Naive thymus-derived CD8-positive, alpha-beta T cell (primary cell): ENCODE measurements around the gene MRPL32. TPM values are rescaled to one million over a fixed set of nuclear protein-coding genes. Genes with fewer than 3 reads are reported as not detected.
A peak's percentile ranks its signal among the peaks of the same experiment; 100 is the strongest.

Experiments used
- ATAC-seq, 2 donors: fragments of 150-1000 bp; cut with Tn5 transposase in 1 of 2; sonication (Bioruptor Pico), chemical (Tn5 transposase) in 1 of 2; 1 replicate in 1 of 2; 2 replicates in 1 of 2; pipeline ENCODE4 v1.10.0; 2021; ENCODE audit warnings: mild to moderate bottlenecking in 2 of 2, moderate library complexity in 2 of 2
- POLR2A ChIA-PET: fragments of 350-600 bp; sonication (Branson Sonifier 250); formaldehyde crosslinking; loops from one replicate; lab custom pipeline; 2021; ENCODE audit warnings: antibody characterized with exemption; lab: Charles Lee
- DNase-seq, 10 donors: peaks; one replicate each; pipeline versions ENCODE4 v3.0.0 to v3.0.0-alpha.2; 2020 to 2022
- H3K27ac Mint-ChIP-seq, 10 donors: one replicate each; pipeline ENCODE4 v1.8.0; 2020 to 2022; ENCODE audit warnings: mild to moderate bottlenecking in 10 of 10, mixed read lengths in 10 of 10, moderate library complexity in 4 of 10, inconsistent platforms in 1 of 10
- H3K27me3 Mint-ChIP-seq, 5 donors: one replicate each; pipeline ENCODE4 v1.8.0; 2021 to 2022; ENCODE audit warnings: mixed read lengths in 5 of 5
- H3K36me3 Mint-ChIP-seq, 3 donors: one replicate each; pipeline ENCODE4 v1.8.0; 2020 to 2022; ENCODE audit warnings: mixed read lengths in 3 of 3, mild to moderate bottlenecking in 2 of 3, inconsistent platforms in 1 of 3
- H3K4me1 Mint-ChIP-seq, 4 donors: one replicate each; pipeline ENCODE4 v1.8.0; 2021 to 2022; ENCODE audit warnings: mixed read lengths in 4 of 4
- H3K4me3 Mint-ChIP-seq, 10 donors: one replicate each; pipeline ENCODE4 v1.8.0; 2020 to 2022; ENCODE audit warnings: mild to moderate bottlenecking in 10 of 10, mixed read lengths in 10 of 10, moderate library complexity in 6 of 10, inconsistent platforms in 1 of 10
- H3K9me3 Mint-ChIP-seq, 9 donors: one replicate each; pipeline ENCODE4 v1.8.0; 2020 to 2022; ENCODE audit warnings: mixed read lengths in 9 of 9, mild to moderate bottlenecking in 3 of 9, inconsistent platforms in 1 of 9, moderate library complexity in 1 of 9
- polyA plus RNA-seq, 3 donors: library from polyadenylated mRNA; unstranded; fragments of 300-500 nt; fragmentation: Illumina TruSeq; gene quantifications; one replicate each; pipeline ENCODE4 v1.2.3, GENCODE V29; 2021
- total RNA-seq, 8 experiments: library from RNA in 2 of 8; stranded (reverse) in 2 of 8; gene quantifications; one replicate each; pipeline ENCODE4 v1.2.3 and lab custom pipeline; 2021 to 2026

MRPL32 gene
- total and polyA plus RNA-seq, 5 experiments from 2014 or later: 27.6 to 59.2 (median 43.5) TPM

DNA sequence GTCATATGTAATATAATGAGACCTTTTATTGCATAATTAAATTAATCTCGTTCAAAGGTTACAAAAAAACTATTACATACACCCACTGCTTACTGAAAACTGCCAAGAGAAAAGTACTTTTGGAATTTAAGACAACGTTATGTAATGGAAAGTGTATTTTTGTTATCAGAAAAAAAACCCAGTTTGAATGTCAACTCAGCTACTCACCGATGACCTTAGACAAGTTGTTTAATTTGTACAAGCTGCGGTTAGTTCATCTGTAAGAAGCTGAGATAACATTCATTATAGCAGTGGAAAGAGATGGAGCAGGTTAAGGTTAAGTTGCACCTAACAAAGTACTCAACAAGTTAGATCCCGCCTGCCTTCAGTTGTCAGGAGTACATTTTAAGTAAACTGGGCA lies 1.3 kb upstream of the MRPL32 start:
- H3K27me3 Mint-ChIP-seq: no peaks in the 10 kb centered on the region
- peaks cover 24 to 83% (median 60%) of the 10 kb centered on the region in 4 donors for H3K4me1 Mint-ChIP-seq
- H3K4me3 Mint-ChIP-seq: peak overlapping the region; percentile 89 to 100 (median 99)
- POLR2A ChIA-PET: interaction anchor here (0.6 to 4.0 kb wide), 2 partner anchors 17 to 694 kb away, joined by 3 to 30 read pairs; partner anchors contain the start of gene C7orf25
- H3K9me3 Mint-ChIP-seq: no peaks in the 10 kb centered on the region
- DNase-seq: no peak
- peak overlapping the region; percentile 84 to 99 (median 98) for H3K27ac Mint-ChIP-seq
- H3K36me3 Mint-ChIP-seq: peaks cover 0 to 31% (median 0%) of the 10 kb centered on the region in 3 donors
- ATAC-seq: no peak

DNA sequence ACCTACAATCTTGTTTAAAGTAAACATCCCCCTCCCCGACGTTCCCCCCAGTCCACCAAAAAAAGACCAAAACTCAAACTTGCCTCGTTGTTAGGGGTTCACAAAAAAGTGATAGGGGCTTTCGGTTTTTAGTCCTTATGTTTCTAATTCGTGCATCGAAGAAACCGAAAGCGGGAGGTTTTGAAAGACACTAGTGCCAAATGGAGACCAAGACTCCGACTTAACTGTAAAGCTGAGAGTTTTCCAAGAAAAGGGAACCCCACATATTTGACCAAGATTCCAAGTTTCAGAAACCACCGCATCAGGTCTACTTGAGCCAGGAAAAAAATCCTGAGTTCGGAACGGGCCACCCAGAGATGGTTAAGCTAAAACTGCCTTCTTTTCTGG lies 736 bp upstream of the MRPL32 start:
- Mint-ChIP-seq H3K27ac (peak overlapping the region; percentile 96 to 99 (median 98)), H3K27me3 (no peaks in the 10 kb centered on the region), H3K4me3 (peak overlapping the region; percentile 89 to 100 (median 99)), H3K9me3 (no peaks in the 10 kb centered on the region), H3K4me1 (peaks cover 24 to 82% (median 63%) of the 10 kb centered on the region in 4 donors), H3K36me3 (peaks cover 0 to 31% (median 0%) of the 10 kb centered on the region in 3 donors)
- ATAC-seq: no peak
- DNase-seq: peak in 1 of 10 donors; percentile 36
- POLR2A ChIA-PET: interaction anchor here (0.6 to 4.0 kb wide), 13 partner anchors 12 to 1917 kb away, joined by 3 to 30 read pairs (median 6); partner anchors contain the start of genes C7orf25, COA1, MRPS24 and STK17A

DNA sequence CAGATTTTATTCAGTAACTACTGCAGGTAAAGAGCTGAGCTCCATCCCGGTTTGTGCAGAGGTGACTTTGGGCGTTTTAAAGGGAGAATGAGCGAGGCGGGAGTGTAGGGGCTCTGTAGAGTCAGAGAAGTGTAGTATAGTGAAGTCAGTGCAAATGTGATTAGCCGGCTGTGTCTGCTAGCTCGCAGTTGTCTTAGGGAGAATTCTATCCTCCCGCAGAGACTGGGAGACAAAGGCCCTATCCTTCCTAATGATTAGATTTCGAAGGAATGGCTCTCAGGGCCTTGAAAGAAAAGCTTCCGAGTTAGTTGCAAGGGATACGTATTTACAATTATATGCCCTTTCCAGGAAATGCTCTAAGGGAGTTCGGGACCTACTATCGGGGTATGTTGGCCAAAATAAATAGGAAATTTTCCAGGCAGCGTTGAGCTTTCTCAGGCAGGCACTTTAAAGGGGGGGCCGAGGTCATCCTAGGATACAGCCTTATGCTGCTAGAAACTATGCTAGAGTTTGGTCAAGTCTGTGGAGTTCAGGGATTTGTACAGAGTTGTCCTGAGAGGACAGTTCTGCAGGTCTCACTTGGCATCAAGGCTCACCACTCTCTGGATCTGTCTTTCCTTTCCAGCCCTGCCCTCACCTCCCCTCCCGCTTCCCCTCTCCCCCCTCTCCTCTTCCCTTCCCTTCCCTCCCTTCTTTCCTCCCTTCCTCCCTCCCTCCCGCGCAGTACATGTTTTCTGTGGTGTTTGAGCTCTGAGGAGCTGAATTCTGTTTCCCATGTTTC lies 825 bp downstream of the MRPL32 start:
- no peaks in the 10 kb centered on the region for H3K9me3 Mint-ChIP-seq
- peaks cover 0 to 33% (median 0%) of the 10 kb centered on the region in 3 donors for H3K36me3 Mint-ChIP-seq
- H3K4me1 Mint-ChIP-seq: peaks cover 24 to 72% (median 56%) of the 10 kb centered on the region in 4 donors
- DNase-seq (peak in 1 of 10 donors; percentile 4), ATAC-seq (no peak)
- peak overlapping the region; percentile 96 to 99 (median 98) for H3K27ac Mint-ChIP-seq
- POLR2A ChIA-PET: interaction anchor here (0.6 to 4.0 kb wide), 10 partner anchors 8 to 993 kb away, joined by 3 to 30 read pairs (median 8); partner anchors contain the start of genes C7orf25, MRPS24, STK17A and UBE2D4
- H3K27me3 Mint-ChIP-seq: no peaks in the 10 kb centered on the region
- peak overlapping the region; percentile 89 to 100 (median 99) for H3K4me3 Mint-ChIP-seq

DNA sequence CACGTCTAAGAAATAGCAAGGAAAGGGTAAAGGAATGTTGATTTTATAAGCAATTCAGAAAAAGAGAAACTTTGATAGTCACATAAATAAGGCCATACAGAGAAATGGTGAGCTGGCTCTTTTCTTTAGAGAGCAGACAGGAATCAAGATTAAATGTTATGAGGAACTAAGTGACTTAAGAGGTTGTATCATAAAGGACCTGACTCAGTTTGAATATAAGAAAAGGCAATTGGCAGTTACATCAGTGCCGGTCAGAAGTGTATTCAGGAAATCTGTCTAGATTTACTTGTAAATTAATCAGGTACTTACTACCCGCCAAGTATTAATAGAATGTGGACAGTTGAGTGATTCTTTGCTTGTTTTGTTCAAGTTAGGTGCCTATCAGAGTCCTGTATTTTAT lies 2.1 kb downstream of the MRPL32 start:
- DNase-seq (no peak), ATAC-seq (no peak)
- H3K9me3 Mint-ChIP-seq: no peaks in the 10 kb centered on the region
- H3K4me3 Mint-ChIP-seq: peak overlapping the region in 9 of 10 donors; percentile 31 to 100 (median 89)
- no peaks in the 10 kb centered on the region for H3K27me3 Mint-ChIP-seq
- H3K27ac Mint-ChIP-seq: peak overlapping the region in 8 of 10 donors; percentile 9 to 97 (median 53)
- H3K36me3 Mint-ChIP-seq: peaks cover 0 to 43% (median 0%) of the 10 kb centered on the region in 3 donors
- POLR2A ChIA-PET: interaction anchor here (0.9 to 1.1 kb wide), 2 partner anchors 8 to 22 kb away, joined by 3 read pairs; no protein-coding TSS in a partner anchor
- peaks cover 18 to 59% (median 43%) of the 10 kb centered on the region in 4 donors for H3K4me1 Mint-ChIP-seq

DNA sequence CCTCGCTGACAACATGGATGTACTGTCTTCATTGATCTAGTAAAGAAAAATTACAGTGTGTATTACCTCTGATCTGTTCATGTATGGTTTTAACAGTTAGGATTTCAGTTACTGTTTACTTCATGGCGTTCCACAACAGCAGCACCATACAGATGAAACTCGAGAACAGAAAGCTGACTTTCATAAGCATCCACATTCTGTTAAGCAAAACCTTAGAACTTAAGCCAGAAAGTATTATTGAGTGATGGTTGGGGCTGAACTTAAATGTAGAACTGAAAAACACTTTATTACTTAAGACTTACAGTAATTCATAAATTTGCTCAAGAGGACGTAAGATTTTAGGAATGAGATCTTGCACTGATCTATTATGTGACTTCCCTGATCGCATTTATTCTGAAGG lies 3.7 kb downstream of the MRPL32 start:
- ATAC-seq: no peak
- DNase-seq: no peak
- Mint-ChIP-seq H3K36me3 (peaks cover 0 to 50% (median 0%) of the 10 kb centered on the region in 3 donors), H3K27me3 (no peaks in the 10 kb centered on the region), H3K9me3 (no peaks in the 10 kb centered on the region), H3K4me1 (peaks cover 12 to 44% (median 32%) of the 10 kb centered on the region in 4 donors), H3K4me3 (no peak overlapping the region), H3K27ac (peak overlapping the region in 3 of 10 donors; percentile 10 to 50 (median 11))
- POLR2A ChIA-PET: interaction anchor here (1.2 kb wide), 1 partner anchor 47 kb away, joined by 3 read pairs; no protein-coding TSS in a partner anchor

DNA sequence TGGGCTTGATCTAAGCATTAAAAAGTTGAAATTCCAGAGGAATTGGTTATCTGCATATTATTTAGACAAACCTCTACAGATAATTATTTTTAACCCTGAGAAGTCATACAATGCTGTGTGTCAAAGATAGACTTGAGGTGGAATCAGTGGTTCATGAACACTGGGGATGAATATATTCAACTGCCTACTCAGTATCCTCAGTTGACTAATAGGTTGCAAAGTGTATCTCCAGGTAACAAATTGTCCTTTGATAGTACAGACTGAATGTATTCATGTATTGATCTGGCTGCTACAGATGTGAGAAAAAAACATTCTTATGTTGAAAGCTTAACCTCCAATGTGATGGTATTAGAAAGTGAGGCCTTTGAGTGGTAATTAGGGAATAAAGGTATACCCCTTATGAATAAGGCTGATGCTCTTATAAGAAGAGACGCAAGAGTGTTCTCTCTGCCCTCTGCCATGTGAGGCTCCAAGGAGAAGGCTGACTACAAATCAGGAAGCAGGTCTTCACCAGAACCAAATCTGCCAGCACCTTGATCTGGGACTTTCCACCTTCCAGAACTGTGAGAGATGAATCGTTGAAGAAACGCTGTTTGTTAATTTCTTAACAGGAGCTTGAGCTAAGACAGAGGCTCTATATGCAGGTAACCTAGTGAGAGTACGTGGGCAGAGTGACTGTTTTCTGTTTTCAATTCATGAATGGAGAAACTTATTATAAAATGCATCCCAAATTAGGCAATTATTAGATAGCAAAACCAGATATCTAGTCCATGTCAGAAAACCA lies 7.5 kb downstream of the MRPL32 start:
- no peak for ATAC-seq
- POLR2A ChIA-PET: no interaction called here
- H3K4me3 Mint-ChIP-seq: no peak overlapping the region

DNA sequence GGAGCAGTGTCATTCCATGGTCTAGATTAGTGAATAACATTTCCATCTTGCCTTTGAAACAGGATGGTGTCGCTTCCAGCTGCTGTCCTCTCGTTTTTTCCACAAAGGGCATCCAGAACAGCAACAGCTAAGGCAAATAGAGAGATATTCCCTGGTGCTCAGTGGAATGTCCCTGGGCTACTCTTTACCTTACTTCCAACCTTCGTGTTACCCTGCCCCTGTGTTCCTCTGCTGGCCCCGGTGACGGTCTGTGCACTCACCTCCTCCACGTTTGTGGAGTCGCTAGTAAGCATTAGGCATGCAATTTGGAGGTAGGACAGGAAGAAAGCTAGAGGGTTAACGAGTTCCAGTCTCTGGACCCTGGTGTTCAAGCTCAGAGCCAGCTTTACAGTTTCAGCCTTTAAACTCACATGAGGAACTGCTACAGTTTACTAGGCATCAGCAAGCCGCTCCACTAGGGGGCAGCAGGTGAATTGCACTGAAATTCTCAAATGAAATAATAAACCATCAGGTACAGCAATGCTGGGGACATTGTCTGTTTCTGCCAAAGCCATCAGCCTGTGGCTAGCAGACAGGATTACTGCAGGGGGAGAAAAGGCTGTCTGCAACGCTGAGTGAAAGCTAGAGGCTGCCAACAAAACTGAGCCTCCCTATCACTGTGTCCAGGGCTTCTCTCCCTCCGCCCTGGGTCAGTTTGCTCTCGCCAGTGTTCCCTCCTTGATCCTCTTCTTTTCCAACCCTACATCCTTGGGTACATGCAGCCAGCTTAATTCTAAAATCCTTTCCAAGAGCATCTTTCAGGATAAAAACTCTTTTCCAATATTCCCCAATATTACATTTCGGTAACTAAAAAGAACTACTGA lies 9.0 kb downstream of the MRPL32 start:
- H3K27me3 Mint-ChIP-seq: no peaks in the 10 kb centered on the region
- H3K4me3 Mint-ChIP-seq: no peak overlapping the region
- ATAC-seq: peak; percentile 73 to 77
- DNase-seq: peak; percentile 45 to 84 (median 66)
- H3K36me3 Mint-ChIP-seq: peaks cover 0 to 35% (median 0%) of the 10 kb centered on the region in 3 donors
- peaks cover 0 to 8% (median 2%) of the 10 kb centered on the region in 4 donors for H3K4me1 Mint-ChIP-seq
- POLR2A ChIA-PET: interaction anchor here (0.9 to 1.6 kb wide), 2 partner anchors 9 to 788 kb away, joined by 3 to 4 read pairs; partner anchors contain the start of genes COA1, MRPL32 and PSMA2
- H3K27ac Mint-ChIP-seq: peak overlapping the region in 2 of 10 donors; percentile 45 to 54
- H3K9me3 Mint-ChIP-seq: no peaks in the 10 kb centered on the region

More for the DNA sequence above, 7.5 kb downstream of the MRPL32 start:
- H3K9me3 Mint-ChIP-seq: no peaks in the 10 kb centered on the region
- H3K27me3 Mint-ChIP-seq: no peaks in the 10 kb centered on the region
- H3K4me1 Mint-ChIP-seq: peaks cover 2 to 12% (median 8%) of the 10 kb centered on the region in 4 donors
- peak overlapping the region in 5 of 10 donors; percentile 6 to 30 (median 18) for H3K27ac Mint-ChIP-seq
- H3K36me3 Mint-ChIP-seq: peaks cover 0 to 50% (median 0%) of the 10 kb centered on the region in 3 donors
- no peak for DNase-seq

DNA sequence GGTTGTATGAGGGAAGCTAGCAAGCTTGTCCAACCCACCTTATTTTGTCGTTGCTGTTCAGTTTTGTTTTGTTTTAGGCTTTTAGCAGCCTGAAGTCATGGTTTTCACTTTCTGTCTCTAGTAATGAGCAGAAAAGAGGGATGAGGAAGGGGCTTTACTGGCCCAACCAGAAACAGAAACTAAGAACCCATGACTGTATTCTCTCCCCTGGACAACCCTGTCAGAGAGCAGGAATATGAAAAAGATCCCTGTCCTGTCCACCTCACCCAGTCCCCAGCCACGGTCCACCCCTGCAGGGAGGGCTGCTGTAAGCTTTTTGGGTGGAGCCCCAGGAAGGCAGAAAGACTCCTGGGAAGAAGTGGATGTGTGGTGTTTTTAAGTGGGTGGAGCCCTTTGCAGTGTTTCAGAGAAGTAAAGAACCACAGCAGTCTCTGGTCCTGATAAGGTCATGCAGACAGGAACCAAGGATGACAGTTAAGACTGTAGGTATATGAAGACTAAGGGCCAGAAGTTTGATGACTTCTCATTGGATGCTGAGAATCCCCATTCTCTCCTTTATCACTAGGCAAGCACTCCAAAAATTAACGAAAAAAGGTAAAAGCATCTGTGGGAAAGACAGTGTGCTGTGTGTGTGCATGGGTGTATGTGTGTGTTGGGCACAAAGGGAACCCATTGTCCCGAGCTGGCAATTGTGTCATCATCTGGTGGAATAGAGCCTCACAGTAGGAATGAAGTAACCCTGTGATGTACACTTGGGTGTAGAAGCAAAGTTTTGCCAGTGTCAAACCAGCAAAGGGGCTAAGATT lies 13.8 kb downstream of the MRPL32 start:
- no peaks in the 10 kb centered on the region for H3K36me3 Mint-ChIP-seq
- ATAC-seq (no peak), DNase-seq (no peak)
- H3K4me3 Mint-ChIP-seq: peak overlapping the region in 3 of 10 donors; percentile 7 to 13 (median 9)
- H3K27me3 Mint-ChIP-seq: peaks cover 0 to 3% (median 0%) of the 10 kb centered on the region in 5 donors
- peak overlapping the region in 2 of 10 donors; percentile 12 to 62 for H3K27ac Mint-ChIP-seq
- POLR2A ChIA-PET: no interaction called here
- peaks cover 0 to 5% (median under 1%) of the 10 kb centered on the region in 4 donors for H3K4me1 Mint-ChIP-seq
- H3K9me3 Mint-ChIP-seq: no peaks in the 10 kb centered on the region

DNA sequence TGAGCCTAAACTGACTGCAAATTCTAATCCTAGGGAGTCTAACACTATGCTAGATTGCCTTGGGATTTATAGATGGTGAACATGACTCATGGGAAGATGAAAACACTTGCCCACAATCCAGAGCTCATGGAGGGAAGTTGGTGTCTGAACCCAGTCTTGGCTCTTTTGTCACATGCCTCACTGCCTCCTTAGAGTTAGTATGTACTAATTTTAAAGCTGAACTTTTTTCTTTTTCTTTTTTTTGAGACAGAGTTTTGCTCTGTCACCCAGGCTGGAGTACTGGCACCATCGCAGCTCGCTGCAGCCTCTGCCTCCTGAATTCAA lies 14.4 kb downstream of the MRPL32 start:
- POLR2A ChIA-PET: no interaction called here
- Mint-ChIP-seq H3K4me1 (peaks cover 0 to 5% (median 0%) of the 10 kb centered on the region in 4 donors), H3K36me3 (no peaks in the 10 kb centered on the region), H3K27me3 (peaks cover 0 to 3% (median 0%) of the 10 kb centered on the region in 5 donors), H3K4me3 (no peak overlapping the region), H3K27ac (no peak overlapping the region), H3K9me3 (no peaks in the 10 kb centered on the region)
- DNase-seq (no peak), ATAC-seq (no peak)

DNA sequence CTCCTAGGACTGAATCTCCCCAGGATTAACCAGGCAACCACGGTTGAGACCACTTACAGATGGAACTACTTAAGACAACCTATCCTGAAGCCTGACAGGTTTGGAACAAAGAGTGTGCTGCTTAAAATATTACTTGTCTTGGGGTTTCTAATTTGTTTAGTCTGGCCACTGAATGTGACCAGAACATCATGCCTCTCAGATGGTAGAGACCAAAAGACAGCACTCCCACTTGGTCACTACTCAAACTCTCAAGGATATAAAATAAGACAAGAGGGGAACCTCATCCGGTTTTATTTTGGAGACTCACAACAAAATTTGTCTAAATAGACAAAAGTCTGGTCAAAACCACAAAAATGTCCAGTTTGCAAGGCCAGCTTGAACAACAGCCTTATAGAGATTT lies 15.3 kb downstream of the MRPL32 start:
- no peaks in the 10 kb centered on the region for H3K9me3 Mint-ChIP-seq
- peaks cover 0 to 5% (median 0%) of the 10 kb centered on the region in 4 donors for H3K4me1 Mint-ChIP-seq
- no peaks in the 10 kb centered on the region for H3K36me3 Mint-ChIP-seq
- POLR2A ChIA-PET: no interaction called here
- H3K27me3 Mint-ChIP-seq: peaks cover 0 to 3% (median 0%) of the 10 kb centered on the region in 5 donors
- DNase-seq (no peak), ATAC-seq (no peak)
- no peak overlapping the region for H3K4me3 Mint-ChIP-seq
- no peak overlapping the region for H3K27ac Mint-ChIP-seq

DNA sequence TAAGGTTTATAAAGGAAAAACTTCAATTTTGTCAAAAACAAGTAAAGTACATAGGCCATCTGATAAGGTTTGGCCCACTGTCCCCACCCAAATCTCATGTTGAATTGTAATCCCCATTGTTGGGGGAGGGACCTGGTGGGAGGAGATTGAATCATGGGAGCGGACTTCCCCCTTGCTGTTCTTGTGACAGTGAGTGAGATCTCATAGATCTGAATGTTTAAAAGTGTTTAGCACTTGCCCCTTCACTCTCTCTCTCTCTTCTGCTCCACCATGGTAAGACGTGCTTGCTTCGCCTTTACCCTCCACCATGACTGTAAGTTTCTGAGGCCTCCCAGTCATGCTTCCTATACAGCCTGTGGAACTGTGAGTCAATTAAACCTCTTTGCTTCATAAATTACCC lies 18.2 kb downstream of the MRPL32 start:
- Mint-ChIP-seq H3K27ac (no peak overlapping the region), H3K9me3 (peaks cover 0 to 8% (median 4%) of the 10 kb centered on the region in 9 donors), H3K36me3 (peaks cover 0 to 5% (median 4%) of the 10 kb centered on the region in 3 donors), H3K4me3 (no peak overlapping the region), H3K4me1 (peaks cover 0 to 5% (median 0%) of the 10 kb centered on the region in 4 donors), H3K27me3 (peaks cover 0 to 3% (median 0%) of the 10 kb centered on the region in 5 donors)
- ATAC-seq (no peak), DNase-seq (no peak)
- POLR2A ChIA-PET: no interaction called here
